Natural killer cell (primary cell): ENCODE measurements around the gene MKRN3. TPM values are rescaled to one million over a fixed set of nuclear protein-coding genes. Genes with fewer than 3 reads are reported as not detected.

ENCODE experiments used
- ATAC-seq, 3 donors: fragments of 150-1000 bp in 2 of 3; fragments of 200-7000 bp in 1 of 3; cut with Tn5 transposase; 1 replicate in 1 of 3; 2 replicates in 2 of 3; pipeline ENCODE4 v1.10.0; 2021; ENCODE audit warnings: mild to moderate bottlenecking in 2 of 3, moderate library complexity in 2 of 3
- DNase-seq, 2 donors: peaks; one replicate each; pipeline versions ENCODE4 v3.0.0 to v3.0.0-alpha.2; 2013 to 2021; ENCODE audit warnings: mixed read lengths in 1 of 2
- H3K27ac ChIP-seq: one replicate; pipeline ENCODE4 v1.5.1; 2013; ENCODE audit warnings: mild to moderate bottlenecking, low read length
- H3K27me3 ChIP-seq: one replicate; pipeline ENCODE4 v1.6.1; 2013; ENCODE audit warnings: low read length; ENCODE audit not compliant: control insufficient read depth, insufficient read depth
- H3K36me3 ChIP-seq: one replicate; pipeline ENCODE4 v1.6.1; 2013; ENCODE audit warnings: low read length; ENCODE audit not compliant: control insufficient read depth, insufficient read depth
- H3K4me1 ChIP-seq: one replicate; pipeline ENCODE4 v1.6.1; 2013; ENCODE audit warnings: low read length; ENCODE audit not compliant: control insufficient read depth, insufficient read depth
- H3K4me3 ChIP-seq: one replicate; pipeline ENCODE4 v1.5.1; 2013; ENCODE audit warnings: low read length
- H3K9me3 ChIP-seq: one replicate; pipeline ENCODE4 v1.6.1; 2013; ENCODE audit warnings: low read length; ENCODE audit not compliant: control insufficient read depth, insufficient read depth
- H3K27ac Mint-ChIP-seq, 2 donors: one replicate each; pipeline ENCODE4 v1.8.0; 2022; ENCODE audit warnings: mild to moderate bottlenecking in 2 of 2, mixed read lengths in 2 of 2, moderate library complexity in 1 of 2
- H3K27me3 Mint-ChIP-seq, 2 donors: one replicate each; pipeline ENCODE4 v1.8.0; 2022; ENCODE audit warnings: low read depth in 2 of 2, mixed read lengths in 2 of 2
- H3K36me3 Mint-ChIP-seq: one replicate; pipeline ENCODE4 v1.8.0; 2022; ENCODE audit warnings: mixed read lengths
- H3K4me1 Mint-ChIP-seq, 2 donors: one replicate each; pipeline ENCODE4 v1.8.0; 2022; ENCODE audit warnings: mixed read lengths in 2 of 2
- H3K4me3 Mint-ChIP-seq: one replicate; pipeline ENCODE4 v1.8.0; 2022; ENCODE audit warnings: mild to moderate bottlenecking, moderate library complexity, mixed read lengths
- H3K9me3 Mint-ChIP-seq, 2 donors: one replicate each; pipeline ENCODE4 v1.8.0; 2022; ENCODE audit warnings: mixed read lengths in 2 of 2
- CTCF ChIP-seq: fragments of 200-600 bp; IDR thresholded peaks from one replicate; pipeline ENCODE4 v1.8.0; 2022; ENCODE audit warnings: antibody characterized with exemption
- WGBS: methylation state at CpG from one replicate; pipeline ENCODE4 v1.1.7; 2013; ENCODE audit warnings: missing lambda C conversion rate; ENCODE audit not compliant: insufficient coverage; 5-methylcytosine and 5-hydroxymethylcytosine counted together
- intact Hi-C: fragments of 100-400 bp; cut with micrococcal nuclease; formaldehyde crosslinking; loops from one replicate; pipeline ENCODE4 v1.14.2; 2022
- total RNA-seq, 4 donors: library from RNA; stranded (reverse); fragments of 120-200 nt in 1 of 4; gene quantifications; one replicate each; pipeline versions ENCODE4 v1.2.3 to v1.2.4, GENCODE V29; 2013 to 2022

MKRN3 gene
- total RNA-seq, 3 donors from 2014 or later (not counting 1 experiment from before 2014, with no cell fraction given): 0.30 to 4.7 (median 1.8) TPM

GRCh38 chr15:23564821-23565394, 566 bp upstream of the MKRN3 start:
- peaks cover 0 to 2% of the 10 kb centered on the region in 2 donors for H3K9me3 Mint-ChIP-seq
- H3K9me3 ChIP-seq: peaks cover 3% of the 10 kb centered on the region
- peaks cover 0 to 3% of the 10 kb centered on the region in 2 donors for H3K27me3 Mint-ChIP-seq
- peak overlapping the region; percentile 65 to 85 for H3K27ac Mint-ChIP-seq
- peak overlapping the region; percentile 21 for H3K4me3 ChIP-seq
- peaks cover 7% of the 10 kb centered on the region for H3K36me3 Mint-ChIP-seq
- H3K4me1 Mint-ChIP-seq: no peaks in the 10 kb centered on the region
- ATAC-seq (no peak), DNase-seq (no peak)
- H3K4me3 Mint-ChIP-seq: peak overlapping the region; percentile 81
- no peaks in the 10 kb centered on the region for H3K4me1 ChIP-seq
- intact Hi-C loops: no loop called here
- 84% methylated on average over 13 of the region's 14 CpGs for WGBS
- no peak overlapping the region for H3K27ac ChIP-seq
- peaks cover 2% of the 10 kb centered on the region for H3K27me3 ChIP-seq
- H3K36me3 ChIP-seq: no peaks in the 10 kb centered on the region
- no peak for TF ChIP-seq CTCF

- Mint-ChIP-seq H3K9me3 (peaks cover 0 to 2% of the 10 kb centered on the region in 2 donors), H3K27ac (peak overlapping the region; percentile 65 to 85), H3K27me3 (no peaks in the 10 kb centered on the region), H3K4me3 (peak overlapping the region; percentile 81), H3K4me1 (no peaks in the 10 kb centered on the region), H3K36me3 (peaks cover 2% of the 10 kb centered on the region)
- Histone ChIP-seq H3K4me1 (no peaks in the 10 kb centered on the region), H3K36me3 (no peaks in the 10 kb centered on the region), H3K27me3 (peaks cover 2% of the 10 kb centered on the region), H3K9me3 (peaks cover 3% of the 10 kb centered on the region), H3K27ac (peak overlapping the region; percentile 74), H3K4me3 (peak overlapping the region; percentile 54)
- 77% methylated on average over 22 of the region's 22 CpGs for WGBS
- intact Hi-C loops: no loop called here
- DNase-seq (peak; percentile 16 to 60), ATAC-seq (peak in 2 of 3 donors; percentile 61 to 69)
- no peak for TF ChIP-seq CTCF
Measured at GRCh38 chr15:23566071-23566554, 639 bp downstream of the MKRN3 start.

GRCh38 chr15:23566651-23567050, 1.2 kb downstream of the MKRN3 start:
- WGBS: 88% methylated on average over 8 of the region's 8 CpGs
- no peaks in the 10 kb centered on the region for H3K27me3 Mint-ChIP-seq
- H3K9me3 ChIP-seq: peaks cover 3% of the 10 kb centered on the region
- intact Hi-C loops: no loop called here
- peak overlapping the region; percentile 54 for H3K4me3 ChIP-seq
- no peak overlapping the region for H3K27ac ChIP-seq
- peaks cover 2% of the 10 kb centered on the region for H3K27me3 ChIP-seq
- H3K4me1 ChIP-seq: no peaks in the 10 kb centered on the region
- H3K4me1 Mint-ChIP-seq: no peaks in the 10 kb centered on the region
- H3K27ac Mint-ChIP-seq: peak overlapping the region in 1 of 2 donors; percentile 85
- ATAC-seq (peak in 1 of 3 donors; percentile 10), DNase-seq (no peak)
- H3K36me3 Mint-ChIP-seq: no peaks in the 10 kb centered on the region
- no peak overlapping the region for H3K4me3 Mint-ChIP-seq
- H3K36me3 ChIP-seq: no peaks in the 10 kb centered on the region
- peaks cover 0 to 2% of the 10 kb centered on the region in 2 donors for H3K9me3 Mint-ChIP-seq
- TF ChIP-seq CTCF: no peak

GRCh38 chr15:23567921-23568320, 2.4 kb downstream of the MKRN3 start:
- Mint-ChIP-seq H3K36me3 (no peaks in the 10 kb centered on the region), H3K9me3 (peaks cover 0 to 2% of the 10 kb centered on the region in 2 donors), H3K27ac (no peak overlapping the region), H3K4me1 (no peaks in the 10 kb centered on the region), H3K4me3 (no peak overlapping the region), H3K27me3 (no peaks in the 10 kb centered on the region)
- ATAC-seq: no peak
- intact Hi-C loops: no loop called here
- 65% methylated on average over 1 of the region's 1 CpG for WGBS
- Histone ChIP-seq H3K36me3 (no peaks in the 10 kb centered on the region), H3K4me1 (no peaks in the 10 kb centered on the region), H3K4me3 (no peak overlapping the region), H3K27me3 (no peaks in the 10 kb centered on the region), H3K27ac (no peak overlapping the region), H3K9me3 (no peaks in the 10 kb centered on the region)
- no peak for TF ChIP-seq CTCF
- no peak for DNase-seq
